Pancreas (tissue), 10 donors: ENCODE results near the gene ARL3. TPM values are rescaled to one million over a fixed set of nuclear protein-coding genes. Genes with fewer than 3 reads are reported as not detected.

Experiments
- ATAC-seq, 4 donors: fragments of 200-7000 bp; cut with Tn5 transposase; one replicate each; pipeline versions ENCODE4 v1.8.0 to v1.9.1; 2020; ENCODE audit warnings: mild to moderate bottlenecking in 4 of 4, moderate library complexity in 4 of 4
- DNase-seq, 6 donors: peaks; one replicate each; pipeline ENCODE4 v3.0.0-alpha.2; 2020
- FAIRE-seq: peaks from 2 replicates; lab custom pipeline; 2012; peaks lifted over from hg19 to GRCh38; lab: Jason Lieb, UNC
- H3K27ac ChIP-seq, 4 donors: fragments of 200-600 bp; sonication (generic); 1 replicate in 3 of 4; 2 replicates in 1 of 4; pipeline versions ENCODE4 v1.5.0 to v1.8.0; 2020
- H3K27me3 ChIP-seq, 4 donors: fragments of 200-600 bp; one replicate each; pipeline ENCODE4 v1.8.0; 2021
- H3K36me3 ChIP-seq, 3 donors: fragments of 200-600 bp; sonication (generic) in 1 of 3; one replicate each; pipeline versions ENCODE4 v1.5.0 to v1.8.0; 2020 to 2021
- H3K4me1 ChIP-seq, 3 donors: fragments of 200-600 bp; one replicate each; pipeline ENCODE4 v1.8.0; 2021
- H3K4me3 ChIP-seq, 4 donors: fragments of 200-600 bp; sonication (generic) in 2 of 4; one replicate each; pipeline versions ENCODE4 v1.5.0 to v1.8.0; 2020 to 2021
- H3K9me3 ChIP-seq, 4 donors: fragments of 200-600 bp; one replicate each; pipeline ENCODE4 v1.8.0; 2021
- CTCF ChIP-seq, 4 donors: fragments of 200-600 bp; sonication (generic) in 3 of 4; IDR thresholded peaks; one replicate each; pipeline versions ENCODE4 v1.5.0 to v1.8.0; 2021; ENCODE audit warnings: antibody characterized with exemption in 4 of 4
- WGBS, 2 donors: extraction: QIAGEN DNeasy Blood & Tissue Kit; methylation state at CpG; one replicate each; pipeline ENCODE4 v1.1.7; 2013; 5-methylcytosine and 5-hydroxymethylcytosine counted together
- intact Hi-C, 3 donors: fragments of 100-400 bp; cut with DNase I; formaldehyde crosslinking; loops; one replicate each; pipeline versions ENCODE4 v1.11.1 to v1.14.2; 2022
- polyA plus RNA-seq, 2 donors: library from polyadenylated mRNA; stranded (reverse); fragments of 200-250 nt; gene quantifications; one replicate each; pipeline ENCODE4 v1.2.3, GENCODE V29; 2013
- total RNA-seq, 6 donors: library from RNA; stranded (reverse); fragmentation: NEBNext Ultra II Directional in 4 of 6; extraction: Animal tissue kit (Norgen Biotek cat#: 25700) in 4 of 6; gene quantifications; one replicate each; pipeline versions ENCODE4 v1.2.1 to v1.2.4, GENCODE V29; 2021 to 2023
- donor health status: healthy with polysubstance abuse.
- donor health status: DM: no; HTN: no; CAD: no; lungs with moderate emphysema.
- donor health status: DM: no; HTN: no; CAD: no.
- donor health status: control.
- donor health status: control.
- donor health status: Bipolar disorder and iron deficiency.
- donor health status: DM: yes; HTN: yes; CAD: no.
- donor health status: DM: no; HTN: no; CAD: no.
- donor health status: DM: no; HTN: no; CAD: no.
- donor health status: DM: yes; HTN: yes; CAD: no.

ARL3 gene
- total and polyA plus RNA-seq, 8 donors, result 2.4 to 8.0 (median 3.1) TPM

- Histone ChIP-seq H3K36me3 (no peaks in the 10 kb centered on the region), H3K27me3 (no peaks in the 10 kb centered on the region), H3K4me3 (peak overlapping the region; percentile 65 to 90 (median 84)), H3K9me3 (no peaks in the 10 kb centered on the region), H3K27ac (peak overlapping the region; percentile 95 to 99 (median 98)), H3K4me1 (peaks cover 17 to 22% (median 18%) of the 10 kb centered on the region in 3 donors)
- WGBS, 2 donors, result 1% methylated on average over 51 to 73 of the region's 76 CpGs
- TF ChIP-seq CTCF (IDR thresholded peaks at IDR 0.05), result no peak
- no peak for FAIRE-seq
- peak; percentile 1 to 17 (median 7) for ATAC-seq
- peak; percentile 67 to 85 (median 72) for DNase-seq
- intact Hi-C loops, result no loop called here
Measured at GRCh38 chr10:102643336-102644065, 70.7 kb downstream of the ARL3 start.

GRCh38 chr10:102642736-102643335 lies 71.4 kb downstream of the ARL3 start:
- ATAC-seq, result peak in 3 of 4 donors; percentile 0 to 2 (median 1)
- H3K9me3 ChIP-seq, result no peaks in the 10 kb centered on the region
- no peaks in the 10 kb centered on the region for H3K36me3 ChIP-seq
- no peak for TF ChIP-seq CTCF (IDR thresholded peaks at IDR 0.05)
- H3K4me3 ChIP-seq, result peak overlapping the region; percentile 65 to 90 (median 84)
- DNase-seq, result peak; percentile 66 to 79 (median 72)
- no peaks in the 10 kb centered on the region for H3K27me3 ChIP-seq
- 0% methylated on average over 38 to 45 of the region's 45 CpGs for WGBS, 2 donors
- FAIRE-seq, result no peak
- peak overlapping the region; percentile 95 to 99 (median 98) for H3K27ac ChIP-seq
- H3K4me1 ChIP-seq, result peaks cover 10 to 16% (median 13%) of the 10 kb centered on the region in 3 donors
- intact Hi-C loops, result no loop called here

GRCh38 chr10:102641880-102642735 lies 72.1 kb downstream of the ARL3 start:
- peak overlapping the region; percentile 65 to 90 (median 84) for H3K4me3 ChIP-seq
- ATAC-seq (peak; percentile 67 to 80 (median 73)), DNase-seq (peak; percentile 98 to 99 (median 99)), FAIRE-seq (peak; percentile 89)
- H3K9me3 ChIP-seq, result no peaks in the 10 kb centered on the region
- no peaks in the 10 kb centered on the region for H3K36me3 ChIP-seq
- intact Hi-C loops, result no loop called here
- TF ChIP-seq CTCF (IDR thresholded peaks at IDR 0.05), result no peak
- peaks cover 4 to 11% (median 6%) of the 10 kb centered on the region in 3 donors for H3K4me1 ChIP-seq
- H3K27me3 ChIP-seq, result no peaks in the 10 kb centered on the region
- peak overlapping the region; percentile 95 to 99 (median 98) for H3K27ac ChIP-seq
- 0 to 1% methylated on average over 58 to 77 of the region's 77 CpGs for WGBS, 2 donors

GRCh38 chr10:102641402-102641801 lies 72.8 kb downstream of the ARL3 start:
- peak overlapping the region; percentile 21 to 90 (median 77) for H3K4me3 ChIP-seq
- H3K4me1 ChIP-seq, result peaks cover 4 to 11% (median 6%) of the 10 kb centered on the region in 3 donors
- H3K36me3 ChIP-seq, result no peaks in the 10 kb centered on the region
- WGBS, 2 donors, result 3 to 8% methylated on average over 7 of the region's 7 CpGs
- DNase-seq (peak in 1 of 6 donors; percentile 40), FAIRE-seq (no peak), ATAC-seq (no peak)
- peak overlapping the region; percentile 95 to 99 (median 98) for H3K27ac ChIP-seq
- TF ChIP-seq CTCF (IDR thresholded peaks at IDR 0.05), result no peak
- H3K27me3 ChIP-seq, result no peaks in the 10 kb centered on the region
- intact Hi-C loops, result no loop called here
- no peaks in the 10 kb centered on the region for H3K9me3 ChIP-seq
